HG03571 (cell line): ENCODE results near the gene COX4I2.

Experiments
- ATAC-seq: cut with Tn5 transposase; IDR thresholded peaks from one replicate; pipeline ENCODE4 v1.9.1; 2021; ENCODE audit not compliant: unreplicated experiment

Gene COX4I2

DNA sequence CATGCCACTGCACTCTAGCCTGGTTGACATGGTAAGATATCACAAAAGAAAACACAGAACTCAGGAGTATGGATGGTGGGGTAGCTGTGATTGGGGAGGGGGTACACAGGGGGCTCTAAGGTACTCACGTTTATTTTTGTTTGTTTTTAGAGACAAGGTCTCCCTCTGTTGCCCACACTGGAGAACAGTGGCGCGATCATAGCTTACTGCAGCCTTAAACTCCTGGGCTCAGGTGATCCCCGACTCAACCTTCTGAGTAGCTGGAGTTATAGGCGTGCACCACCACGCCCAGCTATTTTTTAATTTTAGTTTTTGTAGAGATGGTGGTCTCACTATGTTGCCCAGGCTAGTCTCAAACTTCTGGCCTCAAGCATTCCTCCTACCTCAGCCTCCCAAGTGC is 55.7 kb downstream of the COX4I2 start:
- no peak for ATAC-seq

DNA sequence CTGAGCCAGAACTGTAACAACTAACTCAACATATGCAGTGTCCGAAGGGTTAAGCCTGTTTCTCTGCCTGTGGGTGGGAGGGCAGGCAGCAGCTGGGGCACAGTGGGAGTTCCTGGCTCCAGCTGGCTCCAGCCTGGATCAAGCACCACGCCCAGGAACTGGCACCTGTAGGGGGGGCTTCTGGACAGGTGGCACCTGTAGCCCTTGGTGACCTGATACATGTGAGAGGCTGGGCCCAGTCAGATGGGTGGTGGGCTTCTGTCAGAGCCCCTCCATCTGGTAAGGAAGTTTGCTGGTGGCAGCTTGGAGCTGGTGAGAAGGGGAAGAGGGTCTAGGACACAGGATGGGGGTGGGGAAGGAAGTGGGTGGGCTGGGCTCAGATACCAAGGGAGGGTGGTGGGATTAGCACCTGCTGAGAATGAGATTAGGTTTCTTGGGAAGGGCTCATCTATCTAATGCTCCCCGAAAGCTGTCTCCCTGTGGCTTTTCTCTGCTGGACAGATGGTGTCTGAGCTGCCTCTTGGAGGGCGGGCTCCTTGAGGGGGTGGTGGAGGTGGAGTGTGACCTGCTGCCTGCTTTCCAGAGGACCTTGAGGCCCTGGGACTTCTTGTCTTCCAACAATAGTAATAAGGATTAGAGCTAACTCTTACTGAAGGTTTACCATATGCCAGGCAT is 56.4 kb downstream of the COX4I2 start:
- ATAC-seq = no peak
